ENCODE results near the gene TPRN.
A peak's percentile ranks its signal among the peaks of the same experiment; 100 is the strongest.
"Not testable (repeated sequence)": the region's sequence is repeated elsewhere in the genome, so short reads cannot be mapped to it uniquely, and the experiment has no call there.

Gene TPRN

GRCh38 chr9:137200311-137201204, at the start of gene TPRN:
TPRN (minus strand) TSS chr9:137200741; CDS start chr9:137200711, 30 bp downstream.
- DNase-seq: peak; percentile 100

- no peak for DNase-seq
Observed at GRCh38 chr9:137247916-137248175, 47.3 kb upstream of the TPRN start.

GRCh38 chr9:137247135-137247915, 46.8 kb upstream of the TPRN start:
- DNase-seq: no peak

- no peak for DNase-seq
Observed at GRCh38 chr9:137245450-137246421, 45.2 kb upstream of the TPRN start.

GRCh38 chr9:137244486-137245449, 44.2 kb upstream of the TPRN start:
- no peak for DNase-seq

- peak; percentile 17 for DNase-seq
Observed at GRCh38 chr9:137243626-137244485, 43.3 kb upstream of the TPRN start.

GRCh38 chr9:137243266-137243625, 42.7 kb upstream of the TPRN start:
- DNase-seq: not testable (repeated sequence)

GRCh38 chr9:137242269-137243203, 42.0 kb upstream of the TPRN start:
- no peak for DNase-seq

GRCh38 chr9:137241490-137242268, 41.1 kb upstream of the TPRN start:
- DNase-seq: peak; percentile 60

- peak; percentile 100 for DNase-seq
Observed at GRCh38 chr9:137240841-137241489, 40.4 kb upstream of the TPRN start, which contains the start of gene TUBB4B. TUBB4B (plus strand) TSS chr9:137241287; CDS start chr9:137241361, 74 bp downstream.

GRCh38 chr9:137240318-137240840, 39.8 kb upstream of the TPRN start:
- DNase-seq: peak; percentile 71

GRCh38 chr9:137239541-137240200, 39.1 kb upstream of the TPRN start:
- not testable (repeated sequence) for DNase-seq

GRCh38 chr9:137237759-137238726, 37.5 kb upstream of the TPRN start:
- no peak for DNase-seq

GRCh38 chr9:137236936-137237421, 36.4 kb upstream of the TPRN start:
- no peak for DNase-seq

GRCh38 chr9:137236238-137236935, 35.8 kb upstream of the TPRN start:
- DNase-seq: peak; percentile 77

Measured in fibroblast of skin of right biceps (primary cell).